HEK293 (cell line): ENCODE measurements around the gene ZIC4.

Source experiments
- CTCF ChIP-seq: fragments of 450-650 bp; formaldehyde crosslinking; IDR thresholded peaks from 2 replicates; pipeline ENCODE4 v1.5.1; 2016; ENCODE audit warnings: missing biosample characterization, missing genetic modification characterization
- HOXA7 ChIP-seq: sonication (generic); formaldehyde crosslinking; IDR thresholded peaks from 2 replicates; pipeline ENCODE4 v1.8.1; 2022; ENCODE audit warnings: missing genetic modification reagents, borderline replicate concordance
- ZNF146 ChIP-seq: fragments of 450-650 bp; formaldehyde crosslinking; IDR thresholded peaks from 2 replicates; pipeline ENCODE4 v1.5.1; 2016; ENCODE audit warnings: missing biosample characterization, missing genetic modification characterization
- ZNF155 ChIP-seq: fragments of 450-650 bp; formaldehyde crosslinking; IDR thresholded peaks from 2 replicates; pipeline ENCODE4 v1.5.1; 2016; ENCODE audit warnings: missing biosample characterization, missing genetic modification characterization
- ZNF398 ChIP-seq: fragments of 450-650 bp; formaldehyde crosslinking; IDR thresholded peaks from 2 replicates; pipeline ENCODE4 v1.5.1; 2017; ENCODE audit warnings: missing biosample characterization, missing genetic modification characterization
- ZNF76 ChIP-seq: fragments of 450-650 bp; formaldehyde crosslinking; IDR thresholded peaks from 2 replicates; pipeline ENCODE4; 2016; ENCODE audit warnings: low read depth, missing biosample characterization, missing genetic modification characterization, borderline replicate concordance
- ZSCAN5A ChIP-seq: fragments of 450-650 bp; formaldehyde crosslinking; IDR thresholded peaks from 2 replicates; pipeline ENCODE4 v1.5.1; 2016; ENCODE audit warnings: missing biosample characterization, missing genetic modification characterization

- TF ChIP-seq CTCF (no peak), HOXA7 (CRISPR knock-in tag) (no peak), ZNF76 (no peak), ZNF146 (tag by site-specific recombination) (no peak), ZNF155 (no peak), ZNF398 (tag by site-specific recombination) (no peak), ZSCAN5A (no peak)
Observed at GRCh38 chr3:147423537-147423797, 17.1 kb upstream of the ZIC4 start.
